ENCODE measurements around the gene ANKMY2. TPM values are rescaled to one million over a fixed set of nuclear protein-coding genes. Genes with fewer than 3 reads are reported as not detected.

The ANKMY2 gene
- 34.5 and 35.2 TPM in 2 replicates for total RNA-seq (2022)
- Bru-seq, nascent RNA, result percentile 91 among the genes with signal in this experiment
- percentile 88 among the genes with signal in this experiment for BruChase-seq, experiment 1, labeled RNA remaining after a 2-hour chase
- BruChase-seq, experiment 2, labeled RNA remaining after a 6-hour chase, result percentile 76 among the genes with signal in this experiment
- long read RNA-seq, transcript ANKMY2-201 (10 exons, 2,555 nt), result major isoform, 32 of 44 reads
- long read RNA-seq, partial matches to known transcripts, result 3 of 44 reads
- long read RNA-seq, other reads (novel, unspliced or antisense), result 9 of 44 reads

GRCh38 chr7:16645593-16646471 lies at the start of gene ANKMY2, which contains the start of gene BZW2:
TSS of gene ANKMY2 (minus strand) at chr7:16645754. CDS start at chr7:16645573, 181 bp downstream.
TSS of gene BZW2 (plus strand) at chr7:16646181. CDS start at chr7:16665444, 19,263 bp downstream.
- intact Hi-C loops (cut with micrococcal nuclease; ENCODE audit: unreplicated experiment), result loop anchor here (1.0 to 5.0 kb wide), 4 partner anchors 22 to 224 kb away; partner anchors contain the start of gene CRPPA
- no TSS peak for BruUV-seq (replicated peaks)
- DNase-seq, result peak; percentile 97
- Mint-ChIP-seq H3K27me3 (ENCODE audit: insufficient read depth, unreplicated experiment) (no peaks in the 10 kb centered on the region), H3K4me3 (ENCODE audit: unreplicated experiment) (peak within 1 kb of the TSS; percentile 98), H3K4me1 (ENCODE audit: low read depth, unreplicated experiment) (peaks cover 39% of the 10 kb centered on the region), H3K36me3 (ENCODE audit: insufficient read depth, unreplicated experiment) (peaks cover 49% of the 10 kb centered on the region), H3K27ac (ENCODE audit: unreplicated experiment) (peak within 1 kb of the TSS; percentile 93), H3K9me3 (ENCODE audit: unreplicated experiment) (no peaks in the 10 kb centered on the region)
- Histone ChIP-seq H3K4me1 (peaks cover 36% of the 10 kb centered on the region), H3K27me3 (replicated peaks; ENCODE audit: control insufficient read depth, insufficient read depth, low read length) (no peaks in the 10 kb centered on the region), H3K4me3 (ENCODE audit: low read depth, low read length) (peak within 1 kb of the TSS; percentile 92), H3K9me3 (no peaks in the 10 kb centered on the region), H3K36me3 (ENCODE audit: control insufficient read depth, insufficient read depth, low read length) (no peaks in the 10 kb centered on the region)
- TF ChIP-seq CTCF (IDR thresholded peaks at IDR 0.05; ENCODE audit: insufficient read depth in 1 of 2, low read depth in 1 of 2, low read length in 1 of 2, severe bottlenecking in 1 of 2, unreplicated experiment in 1 of 2), result no peak
- CTCF ChIA-PET, result interaction anchor here (1.1 kb wide), 1 partner anchor 22 kb away, joined by 4 read pairs; no protein-coding TSS in a partner anchor
- POLR2A ChIA-PET, result interaction anchor here (2.3 kb wide), 1 partner anchor 22 kb away, joined by 13 read pairs; no protein-coding TSS in a partner anchor

- H3K9me3 Mint-ChIP-seq (ENCODE audit: unreplicated experiment), result no peaks in the 10 kb centered on the region
- Histone ChIP-seq H3K4me3 (ENCODE audit: low read depth, low read length) (no peak overlapping the region), H3K36me3 (ENCODE audit: control insufficient read depth, insufficient read depth, low read length) (peaks cover 2% of the 10 kb centered on the region; the same call in 1 of the 2 replicates), H3K4me1 (no peaks in the 10 kb centered on the region), H3K27me3 (replicated peaks; ENCODE audit: control insufficient read depth, insufficient read depth, low read length) (no peaks in the 10 kb centered on the region), H3K9me3 (no peaks in the 10 kb centered on the region)
- intact Hi-C loops (cut with micrococcal nuclease; ENCODE audit: unreplicated experiment), result loop anchor here (1.0 to 5.0 kb wide), 3 partner anchors 58 to 263 kb away; partner anchors contain the start of gene TSPAN13
- no peak for TF ChIP-seq CTCF (IDR thresholded peaks at IDR 0.05; ENCODE audit: insufficient read depth in 1 of 2, low read depth in 1 of 2, low read length in 1 of 2, severe bottlenecking in 1 of 2, unreplicated experiment in 1 of 2)
- no TSS peak for BruUV-seq (replicated peaks)
- POLR2A ChIA-PET, result no interaction called here
- DNase-seq, result no peak
- H3K4me3 Mint-ChIP-seq (ENCODE audit: unreplicated experiment), result no peak overlapping the region
- peaks cover 95% of the 10 kb centered on the region for H3K36me3 Mint-ChIP-seq (ENCODE audit: insufficient read depth, unreplicated experiment)
- H3K27ac Mint-ChIP-seq (ENCODE audit: unreplicated experiment), result no peak overlapping the region
- H3K27me3 Mint-ChIP-seq (ENCODE audit: insufficient read depth, unreplicated experiment), result no peaks in the 10 kb centered on the region
- CTCF ChIA-PET, result interaction anchor here (1.2 to 1.7 kb wide), 3 partner anchors 107 to 223 kb away, joined by 5 to 8 read pairs (median 7); partner anchors contain the start of gene AGR2
- no peaks in the 10 kb centered on the region for H3K4me1 Mint-ChIP-seq (ENCODE audit: low read depth, unreplicated experiment)
These were observed 49.3 kb upstream of the ANKMY2 start for GRCh38 chr7:16694806-16695205.
